H9 (cell line): Measurements from ENCODE around the gene PIP4K2A. TPM values are rescaled to one million over a fixed set of nuclear protein-coding genes. Genes with fewer than 3 reads are reported as not detected.

Experiments used
- DNase-seq: peaks from one replicate; pipeline ENCODE4 v3.0.0-alpha.2; 2017
- H2AFZ ChIP-seq: one replicate; pipeline ENCODE4 v1.6.1; 2013; ENCODE audit warnings: mild to moderate bottlenecking, low read length, control low read depth, moderate library complexity
- H2AK5ac ChIP-seq: 2 replicates; pipeline ENCODE4 v1.6.1; 2013; ENCODE audit warnings: low read length, control low read depth, mixed read lengths; ENCODE audit not compliant: insufficient read length
- H2BK120ac ChIP-seq: one replicate; pipeline ENCODE4 v1.6.1; 2013; ENCODE audit warnings: low read depth, mild to moderate bottlenecking, low read length, control low read depth, inconsistent platforms; ENCODE audit not compliant: poor library complexity, severe bottlenecking
- H2BK12ac ChIP-seq: 2 replicates; pipeline ENCODE4 v1.6.1; 2013; ENCODE audit warnings: low read length, control low read depth, mixed read lengths, low read depth; ENCODE audit not compliant: insufficient read length
- H2BK15ac ChIP-seq: 2 replicates; pipeline ENCODE4 v1.6.1; 2013; ENCODE audit warnings: low read depth, low read length, control low read depth
- H2BK20ac ChIP-seq: one replicate; pipeline ENCODE4 v1.6.1; 2013; ENCODE audit warnings: low read depth, mild to moderate bottlenecking, low read length, control low read depth, inconsistent platforms; ENCODE audit not compliant: poor library complexity, severe bottlenecking
- H2BK5ac ChIP-seq: 2 replicates; pipeline ENCODE4 v1.6.1; 2013; ENCODE audit warnings: low read length, control low read depth, mixed read lengths; ENCODE audit not compliant: insufficient read length
- H3K14ac ChIP-seq: 2 replicates; pipeline ENCODE4 v1.6.1; 2013; ENCODE audit warnings: low read length, control low read depth; ENCODE audit not compliant: insufficient read depth
- H3K18ac ChIP-seq: 2 replicates; pipeline ENCODE4 v1.6.1; 2013; ENCODE audit warnings: low read depth, mild to moderate bottlenecking, mixed read lengths, low read length, control low read depth; ENCODE audit not compliant: insufficient read length
- H3K23ac ChIP-seq: 2 replicates; pipeline ENCODE4 v1.6.1; 2013; ENCODE audit warnings: low read length, control low read depth, mixed read lengths, low read depth; ENCODE audit not compliant: insufficient read length
- H3K23me2 ChIP-seq: 2 replicates; pipeline ENCODE4 v1.6.1; 2013; ENCODE audit warnings: low read depth, mild to moderate bottlenecking, mixed read lengths, low read length, control low read depth; ENCODE audit not compliant: insufficient read length, poor library complexity, severe bottlenecking
- H3K27ac ChIP-seq: 2 replicates; pipeline ENCODE4 v1.5.1; 2013; ENCODE audit warnings: low read length, control low read depth, mixed read lengths, low read depth; ENCODE audit not compliant: insufficient read length
- H3K27me3 ChIP-seq: 2 replicates; pipeline ENCODE4 v1.6.1; 2013; ENCODE audit warnings: low read length, control low read depth, inconsistent platforms; ENCODE audit not compliant: insufficient read depth
- H3K4ac ChIP-seq: 2 replicates; pipeline ENCODE4 v1.6.1; 2013; ENCODE audit warnings: low read depth, mild to moderate bottlenecking, control low read depth, inconsistent platforms, low read length, moderate library complexity
- H3K4me1 ChIP-seq: 2 replicates; pipeline ENCODE4 v1.6.1; 2013; ENCODE audit warnings: low read length, control low read depth, inconsistent platforms; ENCODE audit not compliant: insufficient read depth
- H3K4me2 ChIP-seq: 2 replicates; pipeline ENCODE4 v1.6.1; 2013; ENCODE audit warnings: low read length, control low read depth, mixed read lengths; ENCODE audit not compliant: insufficient read length, insufficient read depth
- H3K56ac ChIP-seq: 2 replicates; pipeline ENCODE4 v1.6.1; 2013; ENCODE audit warnings: low read depth, mild to moderate bottlenecking, mixed read lengths, low read length, control low read depth; ENCODE audit not compliant: insufficient read length
- H3K79me1 ChIP-seq: 2 replicates; pipeline ENCODE4 v1.6.1; 2013; ENCODE audit warnings: low read depth, mild to moderate bottlenecking, moderate library complexity, low read length, control low read depth, inconsistent platforms; ENCODE audit not compliant: insufficient read depth, poor library complexity, severe bottlenecking
- H3K79me2 ChIP-seq: 2 replicates; pipeline ENCODE4 v1.6.1; 2013; ENCODE audit warnings: low read length, control low read depth, inconsistent platforms; ENCODE audit not compliant: insufficient read depth
- H3K9ac ChIP-seq: 2 replicates; pipeline ENCODE4 v1.6.1; 2013; ENCODE audit warnings: low read length, control low read depth, mixed read lengths; ENCODE audit not compliant: insufficient read length; ENCODE audit errors: extremely low read depth
- H3K9me3 ChIP-seq: one replicate; pipeline ENCODE4 v1.6.1; 2013; ENCODE audit warnings: low read depth, low read length, inconsistent platforms; ENCODE audit not compliant: control insufficient read depth
- H3T11ph ChIP-seq: one replicate; pipeline ENCODE4 v1.6.1; 2013; ENCODE audit warnings: mild to moderate bottlenecking, low read length, control low read depth, inconsistent platforms
- H4K20me1 ChIP-seq: one replicate; pipeline ENCODE4 v1.6.1; 2013; ENCODE audit not compliant: control insufficient read depth, insufficient read length, insufficient read depth
- H4K5ac ChIP-seq: 2 replicates; pipeline ENCODE4 v1.6.1; 2013; ENCODE audit warnings: low read depth, mild to moderate bottlenecking, mixed read lengths, low read length, control low read depth; ENCODE audit not compliant: insufficient read length
- H4K8ac ChIP-seq: replicated peaks from 2 replicates; pipeline ENCODE4 v1.6.1; 2013; ENCODE audit warnings: low read length, control low read depth, mixed read lengths, low read depth; ENCODE audit not compliant: insufficient read length
- H4K91ac ChIP-seq: 2 replicates; pipeline ENCODE4 v1.6.1; 2013; ENCODE audit warnings: low read depth, mild to moderate bottlenecking, moderate library complexity, mixed read lengths, low read length, control low read depth; ENCODE audit not compliant: insufficient read length
- H3K27ac Mint-ChIP-seq, 3 experiments: 2 replicates in 2 of 3; 3 replicates in 1 of 3; pipeline ENCODE4 v1.8.0; 2020 to 2021; ENCODE audit warnings: mixed read lengths in 3 of 3, mild to moderate bottlenecking in 1 of 3, moderate library complexity in 1 of 3
- H3K27me3 Mint-ChIP-seq: 2 replicates; pipeline ENCODE4 v1.8.0; 2021; ENCODE audit warnings: low read depth, mild to moderate bottlenecking, moderate library complexity, mixed read lengths
- H3K36me3 Mint-ChIP-seq, 3 experiments: 2 replicates in 2 of 3; 3 replicates in 1 of 3; pipeline ENCODE4 v1.8.0; 2020 to 2021; ENCODE audit warnings: low read depth in 3 of 3, mixed read lengths in 3 of 3; ENCODE audit not compliant: insufficient read depth in 1 of 3
- H3K4me1 Mint-ChIP-seq, 2 experiments: 2 replicates each; pipeline ENCODE4 v1.8.0; 2020; ENCODE audit warnings: mixed read lengths in 2 of 2
- H3K4me3 Mint-ChIP-seq, 2 experiments: 2 replicates in 1 of 2; 3 replicates in 1 of 2; pipeline ENCODE4 v1.8.0; 2020 to 2021; ENCODE audit warnings: mild to moderate bottlenecking in 2 of 2, mixed read lengths in 2 of 2, moderate library complexity in 1 of 2
- H3K9me3 Mint-ChIP-seq, 2 experiments: 2 replicates in 1 of 2; 3 replicates in 1 of 2; pipeline ENCODE4 v1.8.0; 2020; ENCODE audit warnings: mild to moderate bottlenecking in 2 of 2, mixed read lengths in 2 of 2, moderate library complexity in 1 of 2
- WGBS: extraction: QIAGEN DNeasy Blood & Tissue Kit; methylation state at CpG from one replicate; pipeline ENCODE4 v1.1.7; 2013; ENCODE audit warnings: missing lambda C conversion rate, low lambda C conversion rate, mixed read lengths; ENCODE audit not compliant: insufficient read length; ENCODE audit errors: extremely low coverage; 5-methylcytosine and 5-hydroxymethylcytosine counted together
- total RNA-seq: library from RNA; stranded (reverse); gene quantifications from 2 replicates; pipeline ENCODE4 v1.2.1, GENCODE V29; 2021
- TF ChIP-seq, protein P1 (sequence below): fragments of 200-600 bp; sonication (generic); conservative IDR thresholded peaks from 3 replicates; pipeline ENCODE4 v1.8.0; 2021; ENCODE audit warnings: antibody characterized with exemption, mild to moderate bottlenecking

PIP4K2A gene
- total RNA-seq, 1 experiment from 2014 or later: 33.6 TPM

DNA sequence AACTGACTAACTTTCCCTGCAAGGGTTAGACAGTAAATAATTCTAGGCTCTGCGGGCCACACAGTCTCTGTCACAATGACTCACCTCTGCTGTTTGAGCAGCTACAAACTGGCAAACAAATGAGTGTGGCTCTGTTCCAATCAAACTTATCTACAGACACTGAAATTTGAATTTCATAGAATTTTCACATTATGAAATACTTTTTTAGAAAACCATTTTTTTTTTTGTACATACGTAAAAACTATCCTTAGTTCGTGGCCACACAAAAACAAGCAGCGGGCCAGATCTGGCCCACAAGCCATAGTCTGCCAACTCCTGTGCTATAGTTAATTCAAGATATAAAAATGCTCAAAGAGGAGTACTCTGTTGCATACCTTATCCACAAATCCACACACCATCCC lies 32.6 kb downstream of the PIP4K2A start:
- H3K9ac ChIP-seq: no peak overlapping the region
- peak overlapping the region; percentile 72 to 88 (median 88); a peak in 6 of 7 replicates for H3K27ac Mint-ChIP-seq
- DNase-seq: no peak
- H2BK5ac ChIP-seq: no peak overlapping the region
- H2AK5ac ChIP-seq: no peak overlapping the region
- no peak overlapping the region for H2BK120ac ChIP-seq
- H4K8ac ChIP-seq: no peak overlapping the region
- peaks cover 47 to 52% of the 10 kb centered on the region in 2 experiments for H3K4me1 Mint-ChIP-seq
- no peaks in the 10 kb centered on the region for H3K27me3 ChIP-seq
- no peak overlapping the region for H4K91ac ChIP-seq
- no peak overlapping the region for H3K18ac ChIP-seq
- H3K56ac ChIP-seq: no peak overlapping the region
- TF ChIP-seq, protein P1, sequence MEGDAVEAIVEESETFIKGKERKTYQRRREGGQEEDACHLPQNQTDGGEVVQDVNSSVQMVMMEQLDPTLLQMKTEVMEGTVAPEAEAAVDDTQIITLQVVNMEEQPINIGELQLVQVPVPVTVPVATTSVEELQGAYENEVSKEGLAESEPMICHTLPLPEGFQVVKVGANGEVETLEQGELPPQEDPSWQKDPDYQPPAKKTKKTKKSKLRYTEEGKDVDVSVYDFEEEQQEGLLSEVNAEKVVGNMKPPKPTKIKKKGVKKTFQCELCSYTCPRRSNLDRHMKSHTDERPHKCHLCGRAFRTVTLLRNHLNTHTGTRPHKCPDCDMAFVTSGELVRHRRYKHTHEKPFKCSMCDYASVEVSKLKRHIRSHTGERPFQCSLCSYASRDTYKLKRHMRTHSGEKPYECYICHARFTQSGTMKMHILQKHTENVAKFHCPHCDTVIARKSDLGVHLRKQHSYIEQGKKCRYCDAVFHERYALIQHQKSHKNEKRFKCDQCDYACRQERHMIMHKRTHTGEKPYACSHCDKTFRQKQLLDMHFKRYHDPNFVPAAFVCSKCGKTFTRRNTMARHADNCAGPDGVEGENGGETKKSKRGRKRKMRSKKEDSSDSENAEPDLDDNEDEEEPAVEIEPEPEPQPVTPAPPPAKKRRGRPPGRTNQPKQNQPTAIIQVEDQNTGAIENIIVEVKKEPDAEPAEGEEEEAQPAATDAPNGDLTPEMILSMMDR: no peak
- no peak overlapping the region for H3K4me3 Mint-ChIP-seq
- H2AFZ ChIP-seq: no peak overlapping the region
- H3K9me3 Mint-ChIP-seq: no peaks in the 10 kb centered on the region; a peak in 1 of 5 replicates
- no peak overlapping the region for H3K4ac ChIP-seq
- no peaks in the 10 kb centered on the region for H3K36me3 Mint-ChIP-seq
- no peak overlapping the region for H3K23ac ChIP-seq
- H3K27me3 Mint-ChIP-seq: no peaks in the 10 kb centered on the region
- no peaks in the 10 kb centered on the region for H3K9me3 ChIP-seq
- H3K14ac ChIP-seq: no peak overlapping the region
- WGBS: no CpG with 5 or more reads among the region's 4 CpGs
- no peak overlapping the region for H2BK15ac ChIP-seq
- peaks cover 17% of the 10 kb centered on the region for H3K4me1 ChIP-seq
- H3K79me2 ChIP-seq: peaks cover 9% of the 10 kb centered on the region; the same call in 1 of the 2 replicates
- no peak overlapping the region for H4K5ac ChIP-seq
- no peak overlapping the region for H2BK20ac ChIP-seq
- no peak overlapping the region for H3K27ac ChIP-seq
- no peaks in the 10 kb centered on the region for H4K20me1 ChIP-seq
- H3K79me1 ChIP-seq: no peaks in the 10 kb centered on the region
- H3K23me2 ChIP-seq: no peaks in the 10 kb centered on the region
- no peak overlapping the region for H3K4me2 ChIP-seq
- no peak overlapping the region for H2BK12ac ChIP-seq
- H3T11ph ChIP-seq: no peak overlapping the region
